Measurements from ENCODE around the gene SFT2D2. TPM values are rescaled to one million over a fixed set of nuclear protein-coding genes. Genes with fewer than 3 reads are reported as not detected.
"Not testable (repeated sequence)": the region's sequence is repeated elsewhere in the genome, so short reads cannot be mapped to it uniquely, and the experiment has no call there.

The SFT2D2 gene
- total and polyA plus RNA-seq, 7 donors = 2.5 to 43.2 (median 36.7) TPM

DNA sequence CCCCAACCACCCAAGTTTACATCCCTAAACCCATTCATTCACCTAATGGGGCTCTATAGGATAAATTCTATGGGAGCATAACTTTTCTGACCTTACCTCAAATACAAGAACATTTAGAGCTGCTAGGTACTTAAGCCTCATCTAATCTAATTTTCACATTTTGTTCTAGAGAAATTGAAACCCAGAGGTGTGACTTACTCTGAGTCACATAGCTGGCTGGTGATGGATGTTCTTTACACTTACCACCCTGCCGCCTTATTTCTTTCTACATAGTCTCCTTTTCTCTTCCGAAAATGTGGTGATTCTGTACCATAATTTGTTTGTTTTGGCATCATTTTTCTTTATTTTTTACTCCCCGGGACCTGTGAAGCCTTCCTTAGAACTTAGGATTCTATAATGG, 26.7 kb upstream of the SFT2D2 start:
- TF ChIP-seq POLR2AphosphoS5 (IDR thresholded peaks at IDR 0.05) (no peak), CTCF (IDR thresholded peaks at IDR 0.05) (no peak), EP300 (IDR thresholded peaks at IDR 0.05) (no peak), POLR2A (IDR thresholded peaks at IDR 0.05) (no peak)

GRCh38 chr1:168202941-168203654, 22.7 kb upstream of the SFT2D2 start:
- no peak overlapping the region for H3K27ac ChIP-seq
- TF ChIP-seq POLR2AphosphoS5 (IDR thresholded peaks at IDR 0.05) = peak in 2 of 4 donors; percentile 24 to 31
- no peak for TF ChIP-seq EP300 (IDR thresholded peaks at IDR 0.05)
- intact Hi-C loops (cut with DNase I) = no loop called here
- DNase-seq = peak; percentile 66
- H3K4me1 ChIP-seq = no peaks in the 10 kb centered on the region
- peaks cover 0 to 29% (median 10%) of the 10 kb centered on the region in 4 donors for H3K36me3 ChIP-seq
- no peaks in the 10 kb centered on the region for H3K27me3 ChIP-seq
- no peaks in the 10 kb centered on the region for H3K9me3 ChIP-seq
- no peak overlapping the region for H3K4me3 ChIP-seq
- 91 to 92% methylated on average over 1 of the region's 1 CpG for WGBS, 2 donors

More for the DNA sequence above, 26.7 kb upstream of the SFT2D2 start:
- 61 to 63% methylated on average over 3 of the region's 3 CpGs for WGBS, 2 donors
- H3K36me3 ChIP-seq = peaks cover 4 to 58% (median 10%) of the 10 kb centered on the region in 4 donors
- H3K9me3 ChIP-seq = no peaks in the 10 kb centered on the region
- no peak overlapping the region for H3K27ac ChIP-seq
- DNase-seq = no peak
- no peaks in the 10 kb centered on the region for H3K4me1 ChIP-seq
- H3K4me3 ChIP-seq = no peak overlapping the region
- H3K27me3 ChIP-seq = no peaks in the 10 kb centered on the region
- intact Hi-C loops (cut with DNase I) = no loop called here

DNA sequence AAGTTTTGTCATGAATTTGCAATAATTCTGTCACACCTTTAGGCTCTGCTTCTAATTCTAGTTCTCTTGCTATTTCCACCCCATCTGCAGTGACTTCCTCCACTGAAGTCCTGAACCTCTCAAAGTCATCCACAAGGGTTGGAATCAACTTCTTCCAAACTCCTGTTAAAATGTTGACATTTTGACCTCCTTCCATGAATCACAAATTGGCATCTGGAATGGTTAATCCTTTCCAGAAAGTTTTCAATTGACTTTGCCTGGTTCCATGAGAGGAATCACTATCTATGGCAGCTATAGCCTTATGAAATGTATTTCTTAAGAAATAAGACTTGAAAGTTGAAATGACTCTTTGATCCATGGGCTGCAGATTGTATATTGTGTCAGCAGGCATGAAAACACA, 19.7 kb upstream of the SFT2D2 start:
- TF ChIP-seq POLR2A (IDR thresholded peaks at IDR 0.05) = no peak
- no peak for TF ChIP-seq CTCF (IDR thresholded peaks at IDR 0.05)
- TF ChIP-seq EP300 (IDR thresholded peaks at IDR 0.05) = no peak
- no peak for TF ChIP-seq POLR2AphosphoS5 (IDR thresholded peaks at IDR 0.05)

DNA sequence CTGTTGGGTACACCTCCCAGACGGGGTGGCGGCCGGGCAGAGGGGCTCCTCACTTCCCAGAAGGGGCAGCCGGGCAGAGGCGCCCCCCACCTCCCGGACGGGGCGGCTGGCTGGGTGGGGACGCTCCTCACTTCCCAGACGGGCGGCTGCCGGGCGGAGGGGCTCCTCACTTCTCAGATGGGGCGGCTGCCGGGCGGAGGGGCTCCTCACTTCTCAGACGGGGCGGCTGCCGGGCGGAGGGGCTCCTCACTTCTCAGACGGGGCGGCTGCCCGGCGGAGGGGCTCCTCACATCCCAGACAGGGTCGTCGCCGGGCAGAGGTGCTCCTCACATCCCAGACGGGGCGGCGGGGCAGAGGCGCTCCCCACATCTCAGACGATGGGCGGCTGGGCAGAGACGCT, 18.1 kb upstream of the SFT2D2 start:
- H3K36me3 ChIP-seq; H3K9me3 ChIP-seq; H3K4me1 ChIP-seq; intact Hi-C loops (cut with DNase I); H3K27ac ChIP-seq; H3K27me3 ChIP-seq; H3K4me3 ChIP-seq; DNase-seq: not testable (repeated sequence)
- 90 to 96% methylated on average over 32 to 34 of the region's 34 CpGs for whole genome bisulfite sequencing, 2 donors

More for the DNA sequence above, 19.7 kb upstream of the SFT2D2 start:
- H3K9me3 ChIP-seq = peaks cover 0 to 1% (median 0%) of the 10 kb centered on the region in 4 donors
- DNase-seq = no peak
- H3K4me1 ChIP-seq = no peaks in the 10 kb centered on the region
- H3K4me3 ChIP-seq = no peak overlapping the region
- H3K27me3 ChIP-seq = no peaks in the 10 kb centered on the region
- peaks cover 0 to 5% (median 1%) of the 10 kb centered on the region in 4 donors for H3K36me3 ChIP-seq
- intact Hi-C loops (cut with DNase I) = no loop called here
- no peak overlapping the region for H3K27ac ChIP-seq

DNA sequence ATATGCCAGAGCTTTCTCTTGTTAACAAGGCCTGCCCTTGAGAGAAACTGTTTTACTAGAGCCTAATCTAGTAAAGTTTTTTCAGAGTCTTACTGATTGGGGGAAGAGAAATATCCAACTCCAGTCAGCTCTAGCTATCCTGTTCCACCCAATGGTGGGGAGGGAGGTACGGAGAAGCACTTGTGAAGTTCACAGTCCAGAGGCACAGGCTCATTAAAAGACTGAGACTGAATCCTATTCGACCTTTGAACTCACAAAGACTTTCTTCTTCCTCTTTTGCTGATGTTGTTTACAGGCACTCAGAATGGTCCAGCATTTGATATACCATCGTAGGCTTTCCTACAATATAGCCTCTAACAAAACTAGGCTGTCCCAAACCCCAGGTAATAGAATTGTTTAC, 15.5 kb upstream of the SFT2D2 start:
- Histone ChIP-seq H3K36me3 (no peaks in the 10 kb centered on the region), H3K4me3 (no peak overlapping the region), H3K9me3 (peaks cover 0 to 13% (median 1%) of the 10 kb centered on the region in 4 donors), H3K4me1 (no peaks in the 10 kb centered on the region), H3K27ac (no peak overlapping the region), H3K27me3 (no peaks in the 10 kb centered on the region)
- intact Hi-C loops (cut with DNase I) = no loop called here
- TF ChIP-seq POLR2AphosphoS5 (IDR thresholded peaks at IDR 0.05) (no peak), POLR2A (IDR thresholded peaks at IDR 0.05) (no peak), EP300 (IDR thresholded peaks at IDR 0.05) (no peak), CTCF (IDR thresholded peaks at IDR 0.05) (no peak)
- WGBS, 2 donors = 17 to 81% methylated on average over 3 of the region's 3 CpGs
- no peak for DNase-seq

GRCh38 chr1:168213349-168213748, 12.5 kb upstream of the SFT2D2 start:
- Histone ChIP-seq H3K36me3 (no peaks in the 10 kb centered on the region), H3K9me3 (peaks cover 0 to 13% (median 1%) of the 10 kb centered on the region in 4 donors), H3K4me3 (no peak overlapping the region), H3K27me3 (no peaks in the 10 kb centered on the region), H3K27ac (no peak overlapping the region), H3K4me1 (no peaks in the 10 kb centered on the region)
- no peak for DNase-seq
- WGBS, 2 donors = 96 to 100% methylated on average over 2 of the region's 2 CpGs
- TF ChIP-seq POLR2AphosphoS5 (IDR thresholded peaks at IDR 0.05) (no peak), EP300 (IDR thresholded peaks at IDR 0.05) (no peak), POLR2A (IDR thresholded peaks at IDR 0.05) (no peak)
- intact Hi-C loops (cut with DNase I) = no loop called here
